HEK293T (cell line): Measurements from ENCODE around the gene EVI5L.

Experiments
- CTCF ChIA-PET: fragments of 350-600 bp; formaldehyde crosslinking; extraction: SDS; loops from one replicate; lab custom pipeline; 2021; ENCODE audit warnings: antibody characterized with exemption, inconsistent platforms; lab: Yijun Ruan, JAX
- POLR2A ChIA-PET: fragments of 350-600 bp; formaldehyde crosslinking; extraction: SDS; loops from one replicate; lab custom pipeline; 2020; ENCODE audit warnings: antibody characterized with exemption, inconsistent platforms; lab: Yijun Ruan, JAX
- DNase-seq: peaks from one replicate; pipeline ENCODE4 v3.0.0; 2012; ENCODE audit warnings: mixed read lengths; ENCODE audit errors: extremely low spot score
- ARNT ChIP-seq: fragments of 450-650 bp; IDR thresholded peaks from 2 replicates; pipeline ENCODE4 v1.6.1; 2017; ENCODE audit warnings: mild to moderate bottlenecking
- BHLHE40 ChIP-seq: fragments of 450-650 bp; IDR thresholded peaks from 2 replicates; pipeline ENCODE4 v1.6.1; 2016; ENCODE audit warnings: mild to moderate bottlenecking, moderate library complexity, borderline replicate concordance
- CTBP1 ChIP-seq: fragments of 450-650 bp; IDR thresholded peaks from 2 replicates; pipeline ENCODE4 v1.6.1; 2016; ENCODE audit warnings: borderline replicate concordance
- ELF4 ChIP-seq: fragments of 450-650 bp; IDR thresholded peaks from 2 replicates; pipeline ENCODE4 v1.6.1; 2017; ENCODE audit warnings: antibody characterized with exemption
- FOXA1 ChIP-seq: fragments of 450-650 bp; IDR thresholded peaks from 2 replicates; pipeline ENCODE4 v1.6.1; 2016; ENCODE audit warnings: mild to moderate bottlenecking
- FOXK2 ChIP-seq: fragments of 450-650 bp; IDR thresholded peaks from 2 replicates; pipeline ENCODE4 v1.6.1; 2016; ENCODE audit warnings: mild to moderate bottlenecking
- FOXM1 ChIP-seq: fragments of 450-650 bp; IDR thresholded peaks from 2 replicates; pipeline ENCODE4 v1.6.1; 2017; ENCODE audit warnings: mild to moderate bottlenecking, borderline replicate concordance
- HDGF ChIP-seq: fragments of 450-650 bp; IDR thresholded peaks from 2 replicates; pipeline ENCODE4 v1.6.1; 2017; ENCODE audit warnings: antibody characterized with exemption, borderline replicate concordance
- L3MBTL2 ChIP-seq: fragments of 450-650 bp; conservative IDR thresholded peaks from 2 replicates; pipeline ENCODE4 v1.6.1; 2016; ENCODE audit warnings: mild to moderate bottlenecking
- LEF1 ChIP-seq: fragments of 450-650 bp; IDR thresholded peaks from 2 replicates; pipeline ENCODE4 v1.6.1; 2017; ENCODE audit warnings: mild to moderate bottlenecking, borderline replicate concordance
- NFRKB ChIP-seq: fragments of 450-650 bp; IDR thresholded peaks from 2 replicates; pipeline ENCODE4 v1.6.1; 2016; ENCODE audit warnings: mild to moderate bottlenecking, moderate library complexity
- PKNOX1 ChIP-seq: fragments of 450-650 bp; IDR thresholded peaks from 2 replicates; pipeline ENCODE4 v1.6.1; 2016
- SP1 ChIP-seq: fragments of 450-650 bp; IDR thresholded peaks from 2 replicates; pipeline ENCODE4 v1.6.1; 2017
- SUZ12 ChIP-seq: fragments of 450-650 bp; IDR thresholded peaks from 2 replicates; pipeline ENCODE4 v1.6.1; 2016; ENCODE audit warnings: mild to moderate bottlenecking
- TARDBP ChIP-seq: fragments of 450-650 bp; IDR thresholded peaks from 2 replicates; pipeline ENCODE4 v1.6.1; 2016
- ZNF384 ChIP-seq: fragments of 450-650 bp; IDR thresholded peaks from 2 replicates; pipeline ENCODE4 v1.6.1; 2016

EVI5L gene

GRCh38 chr19:7908078-7908699 is 78.2 kb downstream of the EVI5L start:
- ChIA-PET CTCF (interaction anchor here (1.3 kb wide), 1 partner anchor 13 kb away, joined by 5 read pairs; no protein-coding TSS in a partner anchor), POLR2A (no interaction called here)
- no peak for DNase-seq
- TF ChIP-seq SP1 (no peak), PKNOX1 (no peak), LEF1 (no peak), L3MBTL2 (no peak), ZNF384 (no peak), SUZ12 (no peak), TARDBP (no peak)

- ChIA-PET CTCF (interaction anchor here (0.5 to 1.3 kb wide), 2 partner anchors 12 to 25 kb away, joined by 3 to 5 read pairs; no protein-coding TSS in a partner anchor), POLR2A (interaction anchor here (1.1 kb wide), 1 partner anchor 11 kb away, joined by 3 read pairs; the partner anchor contains the start of gene SNAPC2)
- DNase-seq, result no peak
- no peak for TF ChIP-seq BHLHE40
- TF ChIP-seq PKNOX1, result no peak
- TF ChIP-seq LEF1, result no peak
- TF ChIP-seq CTBP1, result no peak
- no peak for TF ChIP-seq ELF4
These were observed 78.9 kb downstream of the EVI5L start for GRCh38 chr19:7908742-7909461.

GRCh38 chr19:7909471-7910067 is 79.6 kb downstream of the EVI5L start:
- ChIA-PET CTCF (interaction anchor here (0.5 kb wide), 1 partner anchor 26 kb away, joined by 3 read pairs; no protein-coding TSS in a partner anchor), POLR2A (interaction anchor here (1.1 kb wide), 1 partner anchor 10 kb away, joined by 3 read pairs; the partner anchor contains the start of gene SNAPC2)
- DNase-seq, result no peak
- TF ChIP-seq PKNOX1 (no peak), FOXK2 (no peak), CTBP1 (no peak), ELF4 (no peak), L3MBTL2 (no peak), SUZ12 (no peak), ZNF384 (no peak)

- no peak for DNase-seq
- TF ChIP-seq LEF1 (no peak), TARDBP (no peak), CTBP1 (no peak), SUZ12 (no peak), ARNT (no peak), SP1 (no peak), NFRKB (no peak), L3MBTL2 (no peak), ELF4 (no peak), PKNOX1 (no peak), HDGF (no peak), FOXA1 (no peak), BHLHE40 (no peak), FOXM1 (no peak), ZNF384 (no peak), FOXK2 (no peak)
- ChIA-PET POLR2A (no interaction called here), CTCF (no interaction called here)
These were observed 80.5 kb downstream of the EVI5L start for GRCh38 chr19:7910321-7911161.

GRCh38 chr19:7911508-7912143 is 81.6 kb downstream of the EVI5L start:
- TF ChIP-seq PKNOX1, result no peak
- TF ChIP-seq CTBP1, result no peak
- TF ChIP-seq HDGF, result no peak
- TF ChIP-seq NFRKB, result no peak
- TF ChIP-seq ELF4, result no peak
- TF ChIP-seq SP1, result no peak
- no peak for TF ChIP-seq L3MBTL2
- TF ChIP-seq LEF1, result no peak
- TF ChIP-seq BHLHE40, result no peak
- TF ChIP-seq FOXM1, result no peak
- TF ChIP-seq FOXK2, result no peak
- TF ChIP-seq FOXA1, result no peak
- no peak for TF ChIP-seq ZNF384
- TF ChIP-seq SUZ12, result no peak
- TF ChIP-seq TARDBP, result no peak
- ChIA-PET POLR2A (interaction anchor here (0.8 to 1.5 kb wide), 2 partner anchors 8 kb away, joined by 4 to 7 read pairs; partner anchors contain the start of genes MAP2K7 and SNAPC2), CTCF (no interaction called here)
- no peak for DNase-seq
